ENCODE data around the gene SORCS3.

Gene SORCS3

DNA sequence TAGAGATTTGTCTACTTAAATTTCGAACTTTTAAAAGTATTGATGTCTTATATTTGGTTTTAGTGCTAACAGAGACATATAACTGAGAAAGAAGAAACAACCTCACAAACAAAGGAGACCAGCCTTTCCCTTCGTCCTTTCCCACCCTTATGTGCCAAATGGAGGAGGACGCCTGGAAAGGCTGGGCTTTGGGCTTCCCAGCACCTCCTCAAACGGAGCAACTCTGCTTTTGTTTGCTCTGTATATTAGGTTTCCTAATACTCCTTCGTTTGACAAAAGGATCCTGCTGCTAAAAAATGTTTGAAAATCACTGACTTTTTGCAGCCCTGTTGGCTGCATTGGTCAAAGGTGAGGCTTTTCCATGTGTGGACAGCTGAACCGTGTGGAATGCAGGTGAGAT, 471.8 kb downstream of the SORCS3 start:
- Histone ChIP-seq H3K79me2 (ENCODE audit: low read length) (no peaks in the 10 kb centered on the region), H3K27ac (ENCODE audit: low read length) (no peak overlapping the region), H4K20me1 (ENCODE audit: insufficient read depth, low read length) (no peaks in the 10 kb centered on the region), H3K9me2 (replicated peaks; ENCODE audit: insufficient read depth, low read length) (no peaks in the 10 kb centered on the region), H3K27me3 (replicated peaks; ENCODE audit: insufficient read depth, low read length) (no peaks in the 10 kb centered on the region), H3K4me1 (ENCODE audit: low read length) (no peaks in the 10 kb centered on the region), H3K36me3 (replicated peaks; ENCODE audit: insufficient read depth, low read length) (no peaks in the 10 kb centered on the region), H3F3A (ENCODE audit: insufficient read depth, low read length) (no peaks in the 10 kb centered on the region), H3K4me2 (ENCODE audit: low read depth, low read length) (no peak overlapping the region), H3K9me3 (replicated peaks; ENCODE audit: insufficient read depth, low read length) (no peaks in the 10 kb centered on the region), H3K4me3 (ENCODE audit: low read length) (no peak overlapping the region), H2AFZ (ENCODE audit: low read length) (no peak overlapping the region), H3K9ac (ENCODE audit: low read length) (no peak overlapping the region)
- DNase-seq: no peak
- TF ChIP-seq EZH2phosphoT487 (IDR thresholded peaks at IDR 0.05; ENCODE audit: low read length) (no peak), EZH2 (optimal IDR thresholded peaks at IDR 0.05; ENCODE audit: low read depth, low read length) (no peak)
- TF ChIP-seq, protein P1, sequence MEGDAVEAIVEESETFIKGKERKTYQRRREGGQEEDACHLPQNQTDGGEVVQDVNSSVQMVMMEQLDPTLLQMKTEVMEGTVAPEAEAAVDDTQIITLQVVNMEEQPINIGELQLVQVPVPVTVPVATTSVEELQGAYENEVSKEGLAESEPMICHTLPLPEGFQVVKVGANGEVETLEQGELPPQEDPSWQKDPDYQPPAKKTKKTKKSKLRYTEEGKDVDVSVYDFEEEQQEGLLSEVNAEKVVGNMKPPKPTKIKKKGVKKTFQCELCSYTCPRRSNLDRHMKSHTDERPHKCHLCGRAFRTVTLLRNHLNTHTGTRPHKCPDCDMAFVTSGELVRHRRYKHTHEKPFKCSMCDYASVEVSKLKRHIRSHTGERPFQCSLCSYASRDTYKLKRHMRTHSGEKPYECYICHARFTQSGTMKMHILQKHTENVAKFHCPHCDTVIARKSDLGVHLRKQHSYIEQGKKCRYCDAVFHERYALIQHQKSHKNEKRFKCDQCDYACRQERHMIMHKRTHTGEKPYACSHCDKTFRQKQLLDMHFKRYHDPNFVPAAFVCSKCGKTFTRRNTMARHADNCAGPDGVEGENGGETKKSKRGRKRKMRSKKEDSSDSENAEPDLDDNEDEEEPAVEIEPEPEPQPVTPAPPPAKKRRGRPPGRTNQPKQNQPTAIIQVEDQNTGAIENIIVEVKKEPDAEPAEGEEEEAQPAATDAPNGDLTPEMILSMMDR (IDR thresholded peaks at IDR 0.05; ENCODE audit: low read length): no peak

DNA sequence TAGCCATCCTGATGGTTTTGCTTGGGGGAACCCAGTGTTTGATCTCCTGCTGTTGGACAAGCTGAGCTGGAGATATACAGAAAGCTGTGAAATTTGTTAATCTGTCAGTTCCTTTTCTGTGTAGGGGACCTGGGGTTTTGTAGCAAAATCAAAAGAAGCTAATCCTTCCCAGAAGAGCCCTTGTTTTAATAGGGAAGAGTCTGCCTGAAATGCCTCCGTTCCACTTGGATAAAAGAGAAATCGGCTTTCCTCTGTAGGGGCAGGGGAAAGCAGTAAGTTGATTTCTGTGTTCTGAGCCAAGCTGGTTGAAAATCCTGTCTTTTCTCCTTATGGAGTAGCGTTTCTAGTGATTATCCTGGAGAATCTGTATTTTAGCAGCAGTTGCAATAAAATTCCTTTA, 472.6 kb downstream of the SORCS3 start:
- TF ChIP-seq EZH2 (optimal IDR thresholded peaks at IDR 0.05; ENCODE audit: low read depth, low read length): no peak
- TF ChIP-seq EZH2phosphoT487 (IDR thresholded peaks at IDR 0.05; ENCODE audit: low read length): no peak
- TF ChIP-seq, protein P1 (IDR thresholded peaks at IDR 0.05; ENCODE audit: low read length): no peak
- Histone ChIP-seq H2AFZ (ENCODE audit: low read length) (no peak overlapping the region), H3F3A (ENCODE audit: insufficient read depth, low read length) (no peaks in the 10 kb centered on the region), H3K4me1 (ENCODE audit: low read length) (no peaks in the 10 kb centered on the region), H3K36me3 (replicated peaks; ENCODE audit: insufficient read depth, low read length) (no peaks in the 10 kb centered on the region), H3K27ac (ENCODE audit: low read length) (no peak overlapping the region), H3K4me2 (ENCODE audit: low read depth, low read length) (no peak overlapping the region), H3K27me3 (replicated peaks; ENCODE audit: insufficient read depth, low read length) (no peaks in the 10 kb centered on the region), H3K9me3 (replicated peaks; ENCODE audit: insufficient read depth, low read length) (no peaks in the 10 kb centered on the region), H3K9ac (ENCODE audit: low read length) (no peak overlapping the region), H3K9me2 (replicated peaks; ENCODE audit: insufficient read depth, low read length) (no peaks in the 10 kb centered on the region), H3K79me2 (ENCODE audit: low read length) (no peaks in the 10 kb centered on the region), H3K4me3 (ENCODE audit: low read length) (no peak overlapping the region), H4K20me1 (ENCODE audit: insufficient read depth, low read length) (no peaks in the 10 kb centered on the region)
- DNase-seq: no peak

- Histone ChIP-seq H3K36me3 (replicated peaks; ENCODE audit: insufficient read depth, low read length) (no peaks in the 10 kb centered on the region), H3K4me3 (ENCODE audit: low read length) (no peak overlapping the region), H4K20me1 (ENCODE audit: insufficient read depth, low read length) (no peaks in the 10 kb centered on the region), H2AFZ (ENCODE audit: low read length) (no peak overlapping the region), H3K4me2 (ENCODE audit: low read depth, low read length) (no peak overlapping the region), H3K9me2 (replicated peaks; ENCODE audit: insufficient read depth, low read length) (no peaks in the 10 kb centered on the region), H3K79me2 (ENCODE audit: low read length) (no peaks in the 10 kb centered on the region), H3K9ac (ENCODE audit: low read length) (no peak overlapping the region), H3K9me3 (replicated peaks; ENCODE audit: insufficient read depth, low read length) (no peaks in the 10 kb centered on the region), H3K4me1 (ENCODE audit: low read length) (no peaks in the 10 kb centered on the region), H3K27ac (ENCODE audit: low read length) (no peak overlapping the region), H3F3A (ENCODE audit: insufficient read depth, low read length) (no peaks in the 10 kb centered on the region), H3K27me3 (replicated peaks; ENCODE audit: insufficient read depth, low read length) (no peaks in the 10 kb centered on the region)
- no peak for TF ChIP-seq EZH2phosphoT487 (IDR thresholded peaks at IDR 0.05; ENCODE audit: low read length)
- TF ChIP-seq, protein P1 (IDR thresholded peaks at IDR 0.05; ENCODE audit: low read length): no peak
- no peak for TF ChIP-seq EZH2 (optimal IDR thresholded peaks at IDR 0.05; ENCODE audit: low read depth, low read length)
- no peak for DNase-seq
Measured at GRCh38 chr10:105121743-105122142, 480.7 kb downstream of the SORCS3 start.

Measured in MM.1S (cell line).